ENCODE measurements around the gene TAF1C. TPM values are rescaled to one million over a fixed set of nuclear protein-coding genes. Genes with fewer than 3 reads are reported as not detected.
"Not testable (repeated sequence)": the region's sequence is repeated elsewhere in the genome, so short reads cannot be mapped to it uniquely, and the experiment has no call there.

TAF1C gene
- total RNA-seq, 1 donor from 2014 or later, result 64.4 TPM

DNA sequence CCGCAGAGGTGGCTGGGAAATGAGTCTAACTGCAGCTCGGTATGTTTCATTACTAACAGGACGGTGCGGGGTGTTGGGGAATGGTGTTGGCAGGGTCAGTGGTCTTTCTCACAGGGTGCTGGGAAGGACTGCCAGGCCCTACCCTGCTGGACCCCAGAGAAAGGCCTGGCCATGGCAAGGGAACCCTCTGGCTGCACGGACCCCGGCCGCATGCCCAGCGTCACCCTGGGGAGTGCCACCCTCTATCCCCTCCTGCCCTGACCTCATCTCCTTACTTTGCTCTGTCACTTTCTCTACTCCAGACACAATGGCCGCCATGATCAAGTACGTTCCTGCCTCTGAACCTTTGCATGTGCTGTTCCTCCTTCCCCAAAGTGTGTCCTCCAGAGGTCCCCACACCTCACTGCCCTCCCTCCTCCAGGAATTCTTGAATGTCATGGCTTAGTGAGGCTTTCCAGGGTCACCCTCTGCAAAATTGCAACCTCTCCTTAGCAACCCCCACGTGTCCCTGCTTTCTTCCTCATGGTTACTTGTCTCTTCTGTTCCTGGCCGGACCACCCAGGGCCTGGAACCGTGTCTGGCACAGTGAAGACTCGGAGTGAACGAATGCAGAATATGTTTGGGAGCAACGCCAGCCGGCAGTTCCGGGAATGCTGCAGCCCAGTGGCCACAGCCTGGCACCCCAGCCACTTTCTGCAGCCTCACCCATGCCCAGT, 19.3 kb upstream of the TAF1C start:
- Mint-ChIP-seq H3K9me3 (no peaks in the 10 kb centered on the region), H3K36me3 (ENCODE audit: low read depth) (no peaks in the 10 kb centered on the region), H3K4me3 (ENCODE audit: low read depth) (no peak overlapping the region), H3K4me1 (ENCODE audit: low read depth) (peaks cover 4% of the 10 kb centered on the region), H3K27ac (no peak overlapping the region), H3K27me3 (ENCODE audit: low read depth) (no peaks in the 10 kb centered on the region)
- intact Hi-C loops (cut with micrococcal nuclease), result no loop called here
- no peak for DNase-seq (ENCODE audit: low spot score)

DNA sequence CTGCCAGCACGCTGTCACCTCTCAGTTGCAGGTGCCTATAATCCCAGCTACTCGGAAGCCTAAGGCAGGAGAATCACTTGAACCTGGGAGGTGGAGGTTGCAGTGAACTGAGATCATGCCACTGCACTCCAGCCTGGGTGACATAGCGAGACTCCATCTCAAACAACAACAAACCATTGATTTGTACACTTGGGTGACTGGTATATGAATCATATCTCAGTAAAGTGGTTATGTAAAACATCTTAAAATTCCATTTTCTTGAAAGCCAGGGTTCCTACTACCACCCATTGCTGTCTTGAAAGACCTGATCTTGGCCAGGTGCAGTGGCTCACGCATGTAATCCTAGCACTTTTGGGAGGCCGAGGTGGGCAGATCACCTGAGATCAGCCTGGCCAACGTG, 18.3 kb upstream of the TAF1C start:
- H3K27me3 Mint-ChIP-seq (ENCODE audit: low read depth); H3K36me3 Mint-ChIP-seq (ENCODE audit: low read depth); H3K9me3 Mint-ChIP-seq; H3K4me1 Mint-ChIP-seq (ENCODE audit: low read depth); intact Hi-C loops (cut with micrococcal nuclease); DNase-seq (ENCODE audit: low spot score); H3K27ac Mint-ChIP-seq; H3K4me3 Mint-ChIP-seq (ENCODE audit: low read depth): not testable (repeated sequence)

DNA sequence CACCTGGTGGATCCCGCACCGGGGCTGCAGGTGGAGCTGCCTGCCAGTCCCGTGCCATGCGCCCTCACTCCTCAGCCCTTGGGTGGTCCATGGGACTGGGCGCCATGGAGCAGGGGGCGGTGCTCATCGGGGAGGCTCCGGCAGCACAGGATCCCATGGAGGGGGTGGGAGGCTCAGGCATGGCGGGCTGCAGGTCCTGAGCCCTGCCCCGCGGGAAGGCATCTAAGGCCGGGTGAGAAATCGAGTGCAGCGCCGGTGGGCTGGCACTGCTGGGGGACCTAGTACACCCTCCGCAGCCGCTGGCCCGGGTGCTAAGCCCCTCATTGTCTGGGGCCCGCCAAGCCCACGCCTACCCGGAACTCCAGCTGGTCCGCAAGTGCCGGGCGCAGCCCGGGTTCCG, 17.7 kb upstream of the TAF1C start:
- H3K27ac Mint-ChIP-seq; H3K27me3 Mint-ChIP-seq (ENCODE audit: low read depth); H3K36me3 Mint-ChIP-seq (ENCODE audit: low read depth); H3K4me3 Mint-ChIP-seq (ENCODE audit: low read depth); DNase-seq (ENCODE audit: low spot score); intact Hi-C loops (cut with micrococcal nuclease); H3K4me1 Mint-ChIP-seq (ENCODE audit: low read depth); H3K9me3 Mint-ChIP-seq: not testable (repeated sequence)

DNA sequence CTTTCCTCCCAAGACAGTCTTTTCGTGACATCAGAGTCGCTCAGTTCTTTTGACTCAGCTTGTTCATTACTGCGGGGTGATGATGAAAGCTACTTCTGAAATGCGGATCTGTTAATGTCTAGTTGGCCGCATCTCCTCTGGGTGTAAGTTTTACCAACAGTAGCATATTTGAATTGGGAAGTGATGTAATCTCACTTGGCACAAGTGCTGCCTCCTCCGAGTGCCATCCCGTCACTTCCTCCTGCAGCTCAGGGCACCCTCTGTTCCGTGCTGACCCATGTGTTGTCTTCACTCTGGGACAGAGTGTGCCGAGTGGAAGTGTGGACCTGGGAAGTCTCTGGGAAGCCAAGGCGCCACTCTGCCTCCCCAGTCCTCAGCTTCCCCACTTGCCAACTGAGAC, 13.0 kb upstream of the TAF1C start:
- DNase-seq (ENCODE audit: low spot score), result no peak

DNA sequence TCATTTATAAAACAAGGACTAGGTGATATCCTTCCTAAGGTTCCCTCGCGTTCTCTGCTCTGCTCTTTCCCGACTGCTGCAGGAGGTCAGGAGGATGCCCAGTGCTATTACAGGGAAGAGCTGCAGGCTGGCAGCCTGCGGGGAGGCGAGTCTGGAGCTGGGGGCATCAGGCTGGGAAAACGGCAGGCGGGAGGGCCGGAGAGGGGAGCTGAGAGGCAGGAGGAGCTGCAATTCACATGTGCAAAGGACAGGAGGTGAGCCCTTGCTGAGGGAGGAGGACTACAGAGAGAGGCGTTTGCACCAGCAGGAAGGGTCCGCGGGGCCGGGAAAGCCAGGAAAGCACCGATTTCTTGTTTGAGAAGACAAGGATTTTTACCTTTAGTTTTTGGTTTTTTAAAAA, 12.2 kb upstream of the TAF1C start:
- intact Hi-C loops (cut with micrococcal nuclease), result no loop called here
- H3K36me3 Mint-ChIP-seq (ENCODE audit: low read depth), result no peaks in the 10 kb centered on the region
- no peak overlapping the region for H3K27ac Mint-ChIP-seq
- peaks cover 7% of the 10 kb centered on the region for H3K4me1 Mint-ChIP-seq (ENCODE audit: low read depth)
- no peaks in the 10 kb centered on the region for H3K9me3 Mint-ChIP-seq
- H3K4me3 Mint-ChIP-seq (ENCODE audit: low read depth), result no peak overlapping the region
- H3K27me3 Mint-ChIP-seq (ENCODE audit: low read depth), result no peaks in the 10 kb centered on the region
- DNase-seq (ENCODE audit: low spot score), result no peak

More for the DNA sequence above, 13.0 kb upstream of the TAF1C start:
- intact Hi-C loops (cut with micrococcal nuclease), result no loop called here
- Mint-ChIP-seq H3K4me1 (ENCODE audit: low read depth) (no peaks in the 10 kb centered on the region), H3K27me3 (ENCODE audit: low read depth) (no peaks in the 10 kb centered on the region), H3K9me3 (no peaks in the 10 kb centered on the region), H3K27ac (no peak overlapping the region), H3K4me3 (ENCODE audit: low read depth) (no peak overlapping the region), H3K36me3 (ENCODE audit: low read depth) (no peaks in the 10 kb centered on the region)

- Mint-ChIP-seq H3K4me1 (ENCODE audit: low read depth) (peaks cover 14% of the 10 kb centered on the region), H3K4me3 (ENCODE audit: low read depth) (no peak overlapping the region)
Measured at GRCh38 chr16:84198401-84198800, 11.5 kb upstream of the TAF1C start.

GRCh38 chr16:84197466-84198128, 10.7 kb upstream of the TAF1C start:
- Mint-ChIP-seq H3K36me3 (ENCODE audit: low read depth) (no peaks in the 10 kb centered on the region), H3K4me1 (ENCODE audit: low read depth) (peaks cover 17% of the 10 kb centered on the region), H3K4me3 (ENCODE audit: low read depth) (no peak overlapping the region), H3K27me3 (ENCODE audit: low read depth) (no peaks in the 10 kb centered on the region), H3K27ac (no peak overlapping the region), H3K9me3 (no peaks in the 10 kb centered on the region)
- intact Hi-C loops (cut with micrococcal nuclease), result no loop called here
- no peak for DNase-seq (ENCODE audit: low spot score)

More at GRCh38 chr16:84198401-84198800, 11.5 kb upstream of the TAF1C start:
- DNase-seq (ENCODE audit: low spot score), result no peak
- intact Hi-C loops (cut with micrococcal nuclease), result no loop called here
- no peaks in the 10 kb centered on the region for H3K36me3 Mint-ChIP-seq (ENCODE audit: low read depth)
- H3K27me3 Mint-ChIP-seq (ENCODE audit: low read depth), result no peaks in the 10 kb centered on the region
- no peak overlapping the region for H3K27ac Mint-ChIP-seq
- H3K9me3 Mint-ChIP-seq, result no peaks in the 10 kb centered on the region

GRCh38 chr16:84196727-84197394, 10.0 kb upstream of the TAF1C start:
- H3K27me3 Mint-ChIP-seq (ENCODE audit: low read depth), result no peaks in the 10 kb centered on the region
- H3K4me1 Mint-ChIP-seq (ENCODE audit: low read depth), result peaks cover 17% of the 10 kb centered on the region
- intact Hi-C loops (cut with micrococcal nuclease), result no loop called here
- no peak overlapping the region for H3K27ac Mint-ChIP-seq
- no peak overlapping the region for H3K4me3 Mint-ChIP-seq (ENCODE audit: low read depth)
- H3K36me3 Mint-ChIP-seq (ENCODE audit: low read depth), result no peaks in the 10 kb centered on the region
- no peak for DNase-seq (ENCODE audit: low spot score)
- no peaks in the 10 kb centered on the region for H3K9me3 Mint-ChIP-seq

- Mint-ChIP-seq H3K9me3 (no peaks in the 10 kb centered on the region), H3K27ac (no peak overlapping the region), H3K4me3 (ENCODE audit: low read depth) (no peak overlapping the region), H3K36me3 (ENCODE audit: low read depth) (no peaks in the 10 kb centered on the region), H3K27me3 (ENCODE audit: low read depth) (no peaks in the 10 kb centered on the region), H3K4me1 (ENCODE audit: low read depth) (peaks cover 17% of the 10 kb centered on the region)
- DNase-seq (ENCODE audit: low spot score), result no peak
- intact Hi-C loops (cut with micrococcal nuclease), result no loop called here
Measured at GRCh38 chr16:84196101-84196500, 9.2 kb upstream of the TAF1C start.

GRCh38 chr16:84195201-84196093, 8.6 kb upstream of the TAF1C start:
- DNase-seq (ENCODE audit: low spot score), result no peak
- Mint-ChIP-seq H3K9me3 (no peaks in the 10 kb centered on the region), H3K4me1 (ENCODE audit: low read depth) (peaks cover 17% of the 10 kb centered on the region), H3K27ac (no peak overlapping the region), H3K4me3 (ENCODE audit: low read depth) (no peak overlapping the region), H3K36me3 (ENCODE audit: low read depth) (no peaks in the 10 kb centered on the region), H3K27me3 (ENCODE audit: low read depth) (no peaks in the 10 kb centered on the region)
- intact Hi-C loops (cut with micrococcal nuclease), result no loop called here

DNA sequence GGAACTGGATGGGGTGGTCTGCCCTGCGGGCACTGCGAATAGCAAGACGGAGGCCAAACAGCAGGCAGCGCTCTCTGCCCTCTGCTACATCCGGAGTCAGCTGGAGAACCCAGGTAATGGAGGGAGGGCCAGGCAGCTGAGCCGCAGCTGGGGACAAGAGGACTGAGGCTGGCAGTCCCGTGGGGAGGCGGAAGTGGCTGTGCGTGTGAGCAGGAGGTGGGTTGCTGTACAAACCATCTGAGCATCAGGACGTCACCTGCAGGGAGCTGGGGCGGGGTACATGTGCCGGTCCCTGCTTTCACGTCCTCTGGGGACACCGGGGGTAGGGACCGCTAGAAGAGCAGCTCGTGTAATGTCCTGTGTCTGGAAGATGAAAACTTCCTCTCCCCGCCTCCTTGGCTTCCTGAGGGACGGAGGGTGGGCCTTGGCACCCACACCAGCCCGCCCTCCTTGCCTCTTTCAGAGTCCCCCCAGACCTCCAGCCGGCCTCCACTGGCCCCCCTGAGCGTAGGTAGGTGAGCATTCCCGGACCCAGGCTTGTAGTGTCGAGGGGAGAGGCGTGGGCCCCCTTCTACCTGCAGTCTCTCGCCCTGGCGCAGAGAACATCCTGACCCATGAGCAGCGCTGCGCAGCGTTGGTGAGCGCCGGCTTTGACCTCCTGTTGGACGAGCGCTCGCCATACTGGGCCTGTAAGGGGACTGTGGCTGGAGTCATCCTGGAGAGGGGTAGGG, 7.8 kb upstream of the TAF1C start:
- Mint-ChIP-seq H3K4me3 (ENCODE audit: low read depth) (peak overlapping the region; percentile 6), H3K27me3 (ENCODE audit: low read depth) (no peaks in the 10 kb centered on the region), H3K36me3 (ENCODE audit: low read depth) (no peaks in the 10 kb centered on the region), H3K4me1 (ENCODE audit: low read depth) (peaks cover 17% of the 10 kb centered on the region), H3K27ac (no peak overlapping the region), H3K9me3 (no peaks in the 10 kb centered on the region)
- peak; percentile 43 for DNase-seq (ENCODE audit: low spot score)
- intact Hi-C loops (cut with micrococcal nuclease), result no loop called here

- H3K9me3 Mint-ChIP-seq, result no peaks in the 10 kb centered on the region
- H3K4me3 Mint-ChIP-seq (ENCODE audit: low read depth), result peak overlapping the region; percentile 4
- no peaks in the 10 kb centered on the region for H3K36me3 Mint-ChIP-seq (ENCODE audit: low read depth)
- DNase-seq (ENCODE audit: low spot score), result no peak
- no peaks in the 10 kb centered on the region for H3K27me3 Mint-ChIP-seq (ENCODE audit: low read depth)
- H3K27ac Mint-ChIP-seq, result peak overlapping the region; percentile 53
- peaks cover 17% of the 10 kb centered on the region for H3K4me1 Mint-ChIP-seq (ENCODE audit: low read depth)
- intact Hi-C loops (cut with micrococcal nuclease), result no loop called here
Measured at GRCh38 chr16:84194018-84194417, 7.2 kb upstream of the TAF1C start.
